ENCODE data around the gene ZNF234.
"Not testable (repeated sequence)": the region's sequence is repeated elsewhere in the genome, so short reads cannot be mapped to it uniquely, and the experiment has no call there.

Gene ZNF234

GRCh38 chr19:44180968-44181367, 39.6 kb downstream of the ZNF234 start:
- no peak for DNase-seq (ENCODE audit: low read depth, low spot score)

GRCh38 chr19:44182145-44182544, 40.8 kb downstream of the ZNF234 start:
- DNase-seq (ENCODE audit: low read depth, low spot score): no peak

- DNase-seq (ENCODE audit: low read depth, low spot score): no peak
These were observed 48.7 kb downstream of the ZNF234 start for GRCh38 chr19:44190020-44190419.

GRCh38 chr19:44192127-44192526, 50.8 kb downstream of the ZNF234 start:
- no peak for DNase-seq (ENCODE audit: low read depth, low spot score)

GRCh38 chr19:44196772-44197171, 55.4 kb downstream of the ZNF234 start:
- DNase-seq (ENCODE audit: low read depth, low spot score): no peak

GRCh38 chr19:44202470-44202869, 61.1 kb downstream of the ZNF234 start:
- DNase-seq (ENCODE audit: low read depth, low spot score): no peak

GRCh38 chr19:44202974-44203373, 61.6 kb downstream of the ZNF234 start:
- DNase-seq (ENCODE audit: low read depth, low spot score): no peak

GRCh38 chr19:44203877-44204276, 62.5 kb downstream of the ZNF234 start:
- not testable (repeated sequence) for DNase-seq (ENCODE audit: low read depth, low spot score)

- no peak for DNase-seq (ENCODE audit: low read depth, low spot score)
These were observed 63.4 kb downstream of the ZNF234 start for GRCh38 chr19:44204772-44205171.

GRCh38 chr19:44207126-44207803, 65.9 kb downstream of the ZNF234 start:
- peak; percentile 61 for DNase-seq (ENCODE audit: low read depth, low spot score)

All from activated CD4-positive, CD25-positive, alpha-beta regulatory T cell treated with anti-CD3 and anti-CD28 coated beads, Interleukin-2, amount 50 U/mL, for 16 hours (primary cell).